HepG2 (cell line): ENCODE data around the gene TNRC18.

ENCODE experiments used
- CEBPB ChIP-seq: IDR thresholded peaks from 2 replicates; pipeline ENCODE4 v1.6.1; 2011; ENCODE audit warnings: low read depth, low read length, improper control_type of control experiment, borderline replicate concordance
- CENPT ChIP-seq: sonication (generic); formaldehyde crosslinking; IDR thresholded peaks from 2 replicates; pipeline ENCODE4 v1.8.0; 2022; ENCODE audit warnings: low read depth, mild to moderate bottlenecking, moderate library complexity, missing genetic modification reagents
- EZH2 ChIP-seq: conservative IDR thresholded peaks from 2 replicates; pipeline ENCODE4 v1.6.1; 2012; ENCODE audit warnings: mild to moderate bottlenecking, low read depth, low read length, moderate library complexity
- HNF4A ChIP-seq: sonication (generic); formaldehyde crosslinking; IDR thresholded peaks from 2 replicates; pipeline ENCODE4 v1.4.0; 2020; ENCODE audit warnings: missing genetic modification reagents
- HNRNPUL1 ChIP-seq: fragments of 200-400 bp; formaldehyde crosslinking; IDR thresholded peaks from 2 replicates; pipeline ENCODE4 v1.6.1; 2017; ENCODE audit warnings: low read depth, mild to moderate bottlenecking, low read length, moderate library complexity
- MEF2D ChIP-seq: sonication (generic); formaldehyde crosslinking; IDR thresholded peaks from 2 replicates; pipeline ENCODE4 v1.5.1; 2020; ENCODE audit warnings: mild to moderate bottlenecking, missing genetic modification reagents
- NFYB ChIP-seq: sonication (generic); formaldehyde crosslinking; IDR thresholded peaks from 2 replicates; pipeline ENCODE4 v1.4.0; 2020; ENCODE audit warnings: missing genetic modification reagents
- REST ChIP-seq, 2 experiments: IDR thresholded peaks; 2 replicates each; pipeline ENCODE4 v1.6.1; 2011 to 2012; ENCODE audit warnings: low read length in 2 of 2, borderline replicate concordance in 1 of 2, low read depth in 1 of 2, mild to moderate bottlenecking in 1 of 2, moderate library complexity in 1 of 2
- RXRA ChIP-seq: sonication (generic); formaldehyde crosslinking; IDR thresholded peaks from 2 replicates; pipeline ENCODE4 v1.5.1; 2020; ENCODE audit warnings: missing genetic modification reagents
- SMC3 ChIP-seq: IDR thresholded peaks from 2 replicates; pipeline ENCODE4 v1.6.1; 2011; ENCODE audit warnings: low read length, improper control_type of control experiment
- SUZ12 ChIP-seq: fragments of 150-350 bp; IDR thresholded peaks from 2 replicates; pipeline ENCODE4 v1.6.1; 2014; ENCODE audit warnings: low read depth, low read length
- ZNF577 ChIP-seq: sonication (generic); formaldehyde crosslinking; IDR thresholded peaks from 2 replicates; pipeline ENCODE4 v1.4.0; 2020; ENCODE audit warnings: mild to moderate bottlenecking, low read depth, missing genetic modification reagents, borderline replicate concordance
- ZNF83 ChIP-seq: sonication (generic); formaldehyde crosslinking; IDR thresholded peaks from 2 replicates; pipeline ENCODE4 v1.4.0; 2020; ENCODE audit warnings: missing genetic modification reagents, mild to moderate bottlenecking, borderline replicate concordance

GRCh38 chr7:5370454-5371353 lies 52.9 kb downstream of the TNRC18 start:
- TF ChIP-seq CEBPB (no peak), SMC3 (no peak), NFYB (CRISPR knock-in tag) (no peak), HNF4A (CRISPR knock-in tag) (no peak), EZH2 (no peak), HNRNPUL1 (no peak), ZNF577 (CRISPR knock-in tag) (no peak), RXRA (CRISPR knock-in tag) (no peak), ZNF83 (no peak), MEF2D (CRISPR knock-in tag) (no peak), SUZ12 (no peak), CENPT (CRISPR knock-in tag) (no peak), REST (IDR thresholded peaks at IDR 0.05; ENCODE audit: borderline replicate concordance in 1 of 2, low read depth in 1 of 2, low read length in 2 of 2) (no peak)
